ENCODE measurements around the gene GNG4.

GNG4 gene

DNA sequence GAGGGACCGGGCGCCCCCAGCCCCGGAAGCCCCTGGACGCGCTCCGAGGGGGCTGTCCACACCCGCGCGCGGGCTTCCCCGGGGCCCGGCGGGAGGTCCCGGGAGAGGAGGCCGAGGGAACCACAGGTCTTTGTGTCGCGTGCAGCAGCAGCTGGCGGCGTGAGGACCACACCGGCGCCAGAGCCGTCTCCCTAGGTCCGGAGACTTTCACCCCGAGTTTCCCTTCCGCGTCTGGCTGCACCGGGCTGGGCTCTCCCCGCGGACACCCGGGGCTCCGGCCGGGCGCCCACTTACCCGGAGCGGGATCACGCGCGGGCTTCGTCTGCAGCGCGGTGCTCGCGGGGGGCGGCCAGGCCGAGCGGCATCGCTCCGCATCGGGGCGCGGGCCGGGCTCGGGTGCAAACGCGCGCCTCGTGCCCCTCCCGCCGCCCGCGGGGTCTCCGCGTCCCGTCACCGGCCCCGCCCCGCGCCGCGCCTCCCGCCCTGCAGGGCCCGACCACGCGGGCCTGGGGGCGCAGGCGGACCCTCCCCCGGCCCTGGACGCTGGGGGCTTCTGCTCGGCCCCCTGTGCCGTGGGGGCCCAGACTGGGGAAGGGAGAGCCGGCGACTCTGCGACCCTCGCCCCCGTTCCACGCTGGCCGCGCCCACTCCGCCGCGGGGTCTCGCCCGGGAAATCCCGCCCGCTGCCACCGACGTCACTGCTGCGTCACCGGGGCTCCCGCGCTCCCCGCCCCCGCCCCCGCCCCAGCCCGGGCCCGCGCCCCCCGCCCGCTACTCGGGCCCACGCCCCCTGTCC lies at the start of gene GNG4:
Gene GNG4, minus strand, starts transcription at position 417 of the 796 bp plus-strand sequence. CDS start 65,946 bp downstream, outside the sequence.
- no peak within 1 kb of the TSS for H3K9ac ChIP-seq (ENCODE audit: low read depth, low read length)
- H3K9me3 ChIP-seq (ENCODE audit: control insufficient read depth, insufficient read depth, low read length), result no peaks in the 10 kb centered on the region
- H3K4me3 ChIP-seq (ENCODE audit: low read depth, low read length), result peak within 1 kb of the TSS; percentile 46
- no peaks in the 10 kb centered on the region for H3K36me3 ChIP-seq (ENCODE audit: control insufficient read depth, insufficient read depth, low read length)
- no peaks in the 10 kb centered on the region for H3K27me3 ChIP-seq (ENCODE audit: control insufficient read depth, insufficient read depth, low read length)
- H3K4me1 ChIP-seq (ENCODE audit: control insufficient read depth, insufficient read depth, low read length), result peaks cover 3% of the 10 kb centered on the region

DNA sequence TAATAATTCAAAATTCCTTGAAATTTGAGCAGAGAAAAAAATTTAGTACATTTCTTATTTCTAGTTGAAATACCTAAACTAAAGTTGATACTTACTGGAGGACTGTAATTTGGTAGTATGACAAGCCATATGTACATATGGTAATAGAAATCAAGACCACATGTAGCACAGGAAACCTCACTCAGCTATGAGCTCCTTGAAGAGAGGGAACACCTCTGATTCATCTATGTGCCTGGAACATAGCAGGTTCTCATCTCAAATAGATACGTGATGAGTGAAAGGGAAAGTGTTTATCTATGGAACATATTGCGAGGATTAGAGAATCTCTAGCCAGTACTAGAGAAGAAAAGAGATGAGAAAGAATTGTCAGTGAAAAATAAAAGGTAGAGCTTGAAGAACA lies 47.9 kb upstream of the GNG4 start:
- no peak overlapping the region for H3K9ac ChIP-seq (ENCODE audit: low read depth, low read length)
- H3K27me3 ChIP-seq (ENCODE audit: control insufficient read depth, insufficient read depth, low read length), result no peaks in the 10 kb centered on the region
- H3K9me3 ChIP-seq (ENCODE audit: control insufficient read depth, insufficient read depth, low read length), result no peaks in the 10 kb centered on the region
- H3K36me3 ChIP-seq (ENCODE audit: control insufficient read depth, insufficient read depth, low read length), result no peaks in the 10 kb centered on the region
- no peaks in the 10 kb centered on the region for H3K4me1 ChIP-seq (ENCODE audit: control insufficient read depth, insufficient read depth, low read length)
- no peak overlapping the region for H3K4me3 ChIP-seq (ENCODE audit: low read depth, low read length)

DNA sequence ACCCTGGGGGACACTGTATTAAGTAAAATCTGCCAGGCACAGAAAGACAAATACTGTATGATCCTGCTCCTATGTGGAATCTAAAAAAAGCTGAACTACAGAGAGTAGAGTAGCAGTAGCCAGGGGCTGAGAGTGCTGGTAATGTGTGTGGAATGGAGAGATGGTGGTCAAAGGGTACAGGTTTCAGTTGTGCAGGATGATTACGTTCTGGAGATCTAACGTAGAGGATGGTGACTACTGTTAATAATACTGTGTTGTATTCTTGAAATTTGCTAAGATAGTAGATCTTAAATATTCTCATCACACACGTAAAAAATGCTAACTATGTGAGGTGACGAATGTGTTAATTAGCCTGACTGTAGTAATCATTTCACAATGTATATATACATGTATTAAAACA lies 39.8 kb upstream of the GNG4 start:
- no peaks in the 10 kb centered on the region for H3K36me3 ChIP-seq (ENCODE audit: control insufficient read depth, insufficient read depth, low read length)
- H3K4me1 ChIP-seq (ENCODE audit: control insufficient read depth, insufficient read depth, low read length), result no peaks in the 10 kb centered on the region
- H3K4me3 ChIP-seq (ENCODE audit: low read depth, low read length), result no peak overlapping the region
- no peaks in the 10 kb centered on the region for H3K27me3 ChIP-seq (ENCODE audit: control insufficient read depth, insufficient read depth, low read length)
- no peaks in the 10 kb centered on the region for H3K9me3 ChIP-seq (ENCODE audit: control insufficient read depth, insufficient read depth, low read length)
- H3K9ac ChIP-seq (ENCODE audit: low read depth, low read length), result no peak overlapping the region

DNA sequence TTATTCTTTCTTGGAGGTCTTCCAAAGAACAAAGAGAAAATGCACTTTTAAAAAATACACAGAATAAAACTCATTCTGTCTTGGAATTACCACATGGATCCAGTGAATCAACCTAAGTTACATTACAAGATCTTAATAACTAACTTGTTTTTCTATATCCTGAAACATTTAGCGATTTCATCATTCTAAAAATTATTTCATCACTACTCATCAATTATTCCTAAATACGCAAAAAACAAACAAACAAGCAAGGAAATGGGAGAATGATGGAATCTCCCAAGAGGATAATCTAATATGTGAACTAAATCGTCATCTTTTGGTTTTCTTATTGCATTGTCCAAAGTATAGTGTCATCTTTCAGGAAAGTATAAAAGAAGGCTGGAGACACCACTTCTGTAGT lies 38.5 kb upstream of the GNG4 start:
- Histone ChIP-seq H3K36me3 (ENCODE audit: control insufficient read depth, insufficient read depth, low read length) (no peaks in the 10 kb centered on the region), H3K9ac (ENCODE audit: low read depth, low read length) (no peak overlapping the region), H3K4me1 (ENCODE audit: control insufficient read depth, insufficient read depth, low read length) (no peaks in the 10 kb centered on the region), H3K27me3 (ENCODE audit: control insufficient read depth, insufficient read depth, low read length) (no peaks in the 10 kb centered on the region), H3K9me3 (ENCODE audit: control insufficient read depth, insufficient read depth, low read length) (no peaks in the 10 kb centered on the region), H3K4me3 (ENCODE audit: low read depth, low read length) (no peak overlapping the region)

DNA sequence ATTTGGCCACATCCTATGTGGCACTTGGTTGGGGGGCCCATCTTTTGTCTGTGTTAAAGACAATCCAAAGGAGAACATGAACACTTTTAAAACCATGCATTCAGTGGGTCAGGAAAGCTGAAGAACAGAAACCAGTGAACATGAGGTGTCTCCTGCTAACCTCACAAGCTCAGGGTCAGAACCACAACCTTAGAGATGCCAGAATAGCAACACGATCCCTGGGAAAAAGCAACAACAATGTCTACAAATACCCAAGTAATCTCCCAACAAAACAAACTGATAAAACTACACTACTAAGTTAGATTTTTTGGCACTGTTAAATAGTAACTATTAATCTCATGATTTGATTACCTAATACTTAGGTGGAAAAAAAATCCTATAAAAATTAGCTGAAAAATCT lies 34.1 kb upstream of the GNG4 start:
- no peak overlapping the region for H3K4me3 ChIP-seq (ENCODE audit: low read depth, low read length)
- H3K9ac ChIP-seq (ENCODE audit: low read depth, low read length), result no peak overlapping the region
- no peaks in the 10 kb centered on the region for H3K9me3 ChIP-seq (ENCODE audit: control insufficient read depth, insufficient read depth, low read length)
- peaks cover 2% of the 10 kb centered on the region for H3K4me1 ChIP-seq (ENCODE audit: control insufficient read depth, insufficient read depth, low read length)
- no peaks in the 10 kb centered on the region for H3K27me3 ChIP-seq (ENCODE audit: control insufficient read depth, insufficient read depth, low read length)
- H3K36me3 ChIP-seq (ENCODE audit: control insufficient read depth, insufficient read depth, low read length), result no peaks in the 10 kb centered on the region

DNA sequence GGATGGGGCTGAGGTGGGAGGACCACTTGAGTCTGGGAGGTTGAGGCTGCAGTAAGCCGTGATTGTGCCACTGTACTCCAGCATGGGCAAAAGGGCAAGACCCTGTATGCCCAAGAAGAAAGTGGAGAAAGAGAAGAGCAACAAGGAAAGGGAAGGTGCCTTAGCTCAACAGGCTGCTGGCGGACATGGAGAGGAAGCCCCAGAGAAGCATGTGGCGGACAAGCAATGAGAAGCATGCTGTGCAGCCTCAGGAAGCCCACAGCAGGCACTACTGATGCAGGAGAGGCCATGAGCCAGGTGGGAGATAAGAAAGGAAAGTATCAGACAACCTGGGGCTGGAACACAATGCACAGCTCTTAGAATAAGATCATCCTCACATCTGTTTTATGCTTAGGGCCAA lies 32.6 kb upstream of the GNG4 start:
- H3K4me3 ChIP-seq (ENCODE audit: low read depth, low read length), result no peak overlapping the region
- no peaks in the 10 kb centered on the region for H3K27me3 ChIP-seq (ENCODE audit: control insufficient read depth, insufficient read depth, low read length)
- no peaks in the 10 kb centered on the region for H3K9me3 ChIP-seq (ENCODE audit: control insufficient read depth, insufficient read depth, low read length)
- H3K36me3 ChIP-seq (ENCODE audit: control insufficient read depth, insufficient read depth, low read length), result no peaks in the 10 kb centered on the region
- no peak overlapping the region for H3K9ac ChIP-seq (ENCODE audit: low read depth, low read length)
- H3K4me1 ChIP-seq (ENCODE audit: control insufficient read depth, insufficient read depth, low read length), result peaks cover 2% of the 10 kb centered on the region

DNA sequence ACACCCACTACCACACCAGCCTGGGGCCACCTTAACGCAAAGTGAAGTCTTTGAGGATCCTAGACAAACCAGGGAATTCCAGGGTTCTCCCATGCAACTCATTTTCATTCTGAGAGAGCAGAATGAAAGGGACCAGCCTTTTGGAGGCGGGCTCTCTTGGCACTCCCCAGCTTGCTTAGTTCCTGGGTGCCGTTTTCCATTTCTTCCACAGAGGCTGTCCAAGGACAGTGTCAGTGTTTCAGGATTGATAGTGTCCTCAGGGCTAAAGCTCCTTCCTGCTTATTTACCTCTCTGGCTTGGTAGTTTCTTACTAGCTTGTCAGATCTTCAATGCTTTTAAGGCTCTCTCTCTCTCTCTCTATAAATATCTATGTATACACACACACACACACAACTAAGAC lies 30.1 kb upstream of the GNG4 start:
- Histone ChIP-seq H3K36me3 (ENCODE audit: control insufficient read depth, insufficient read depth, low read length) (no peaks in the 10 kb centered on the region), H3K9me3 (ENCODE audit: control insufficient read depth, insufficient read depth, low read length) (no peaks in the 10 kb centered on the region), H3K4me1 (ENCODE audit: control insufficient read depth, insufficient read depth, low read length) (peaks cover 2% of the 10 kb centered on the region), H3K4me3 (ENCODE audit: low read depth, low read length) (no peak overlapping the region), H3K9ac (ENCODE audit: low read depth, low read length) (no peak overlapping the region), H3K27me3 (ENCODE audit: control insufficient read depth, insufficient read depth, low read length) (no peaks in the 10 kb centered on the region)

DNA sequence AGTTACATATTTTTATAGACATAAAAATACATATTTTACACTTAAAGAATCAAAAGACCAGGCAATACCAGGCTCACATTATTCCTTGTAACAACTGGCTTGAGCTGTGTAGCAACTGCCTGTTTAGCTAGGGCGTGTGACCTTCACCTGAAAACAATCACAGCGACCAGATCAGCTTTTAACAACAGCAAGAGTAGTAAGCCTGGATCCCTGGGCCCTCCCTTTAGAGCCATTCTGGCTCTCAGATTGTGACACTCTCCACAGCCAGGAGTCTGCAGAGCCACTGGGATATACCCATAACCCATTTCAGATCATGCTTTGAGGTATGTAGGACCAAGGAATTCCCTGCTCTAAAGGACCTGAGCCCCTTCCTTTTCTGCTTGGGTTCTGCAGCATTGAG lies 29.4 kb upstream of the GNG4 start:
- Histone ChIP-seq H3K36me3 (ENCODE audit: control insufficient read depth, insufficient read depth, low read length) (no peaks in the 10 kb centered on the region), H3K27me3 (ENCODE audit: control insufficient read depth, insufficient read depth, low read length) (no peaks in the 10 kb centered on the region), H3K4me3 (ENCODE audit: low read depth, low read length) (no peak overlapping the region), H3K9ac (ENCODE audit: low read depth, low read length) (no peak overlapping the region), H3K9me3 (ENCODE audit: control insufficient read depth, insufficient read depth, low read length) (no peaks in the 10 kb centered on the region), H3K4me1 (ENCODE audit: control insufficient read depth, insufficient read depth, low read length) (peaks cover 2% of the 10 kb centered on the region)

DNA sequence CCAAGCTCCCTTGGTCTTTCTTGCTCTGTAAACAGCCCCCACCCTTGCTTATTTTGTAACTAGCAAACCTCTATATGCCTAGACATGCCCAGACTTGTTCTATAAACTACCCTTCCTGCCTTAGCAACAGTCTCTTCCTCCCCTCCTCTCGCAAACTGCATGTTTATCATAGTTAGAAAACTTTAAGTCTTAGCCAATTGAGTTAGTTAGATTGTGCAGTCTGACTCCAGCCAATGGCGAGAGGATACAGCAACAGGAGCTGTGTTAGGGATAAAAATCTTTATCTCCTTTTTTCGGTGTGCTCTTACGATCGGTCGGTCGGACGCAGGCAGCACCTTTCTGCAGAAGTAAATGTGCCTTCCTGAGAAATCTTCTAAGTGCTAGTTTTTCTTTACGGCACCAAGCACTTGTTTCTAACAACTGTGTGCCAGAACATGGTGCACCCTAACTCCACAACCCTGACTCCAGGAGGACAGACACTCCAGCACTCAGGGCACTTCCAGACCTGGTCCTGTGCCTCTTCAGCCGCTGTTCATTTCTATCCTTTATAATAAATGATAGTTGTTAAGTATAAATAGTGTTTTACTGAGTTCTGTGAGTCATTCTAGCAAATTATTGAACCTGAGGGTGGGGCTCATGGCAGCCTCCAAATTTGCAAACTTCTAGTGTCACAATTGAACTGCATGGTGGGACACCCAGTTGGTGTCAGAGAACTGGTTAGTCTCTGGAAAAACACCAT lies 25.7 kb upstream of the GNG4 start:
- H3K9ac ChIP-seq (ENCODE audit: low read depth, low read length), result no peak overlapping the region
- H3K36me3 ChIP-seq (ENCODE audit: control insufficient read depth, insufficient read depth, low read length), result no peaks in the 10 kb centered on the region
- no peak overlapping the region for H3K4me3 ChIP-seq (ENCODE audit: low read depth, low read length)
- no peaks in the 10 kb centered on the region for H3K27me3 ChIP-seq (ENCODE audit: control insufficient read depth, insufficient read depth, low read length)
- peaks cover 5% of the 10 kb centered on the region for H3K9me3 ChIP-seq (ENCODE audit: control insufficient read depth, insufficient read depth, low read length)
- peaks cover 2% of the 10 kb centered on the region for H3K4me1 ChIP-seq (ENCODE audit: control insufficient read depth, insufficient read depth, low read length)

DNA sequence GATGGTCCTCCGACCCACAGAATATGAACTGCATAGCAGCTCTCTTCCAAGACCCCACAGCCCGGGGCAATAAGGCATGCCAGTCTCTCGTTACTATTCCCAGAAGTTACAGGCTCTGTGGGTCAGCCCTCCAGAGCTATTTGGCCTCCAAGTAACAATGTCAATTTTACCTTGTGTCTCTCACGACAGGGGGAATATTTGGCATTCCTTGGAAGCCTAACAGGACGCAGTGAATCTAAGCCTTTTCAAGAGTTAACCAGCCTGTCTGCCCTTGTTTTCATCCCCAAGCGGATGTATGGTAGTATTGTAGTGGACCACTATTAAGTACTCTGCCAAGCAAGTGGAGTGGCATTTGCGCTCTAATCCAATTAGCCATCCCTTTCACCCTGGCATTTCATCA lies 24.4 kb upstream of the GNG4 start:
- Histone ChIP-seq H3K36me3 (ENCODE audit: control insufficient read depth, insufficient read depth, low read length) (no peaks in the 10 kb centered on the region), H3K9ac (ENCODE audit: low read depth, low read length) (no peak overlapping the region), H3K27me3 (ENCODE audit: control insufficient read depth, insufficient read depth, low read length) (no peaks in the 10 kb centered on the region), H3K4me1 (ENCODE audit: control insufficient read depth, insufficient read depth, low read length) (peaks cover under 1% of the 10 kb centered on the region), H3K9me3 (ENCODE audit: control insufficient read depth, insufficient read depth, low read length) (peaks cover 5% of the 10 kb centered on the region), H3K4me3 (ENCODE audit: low read depth, low read length) (no peak overlapping the region)

DNA sequence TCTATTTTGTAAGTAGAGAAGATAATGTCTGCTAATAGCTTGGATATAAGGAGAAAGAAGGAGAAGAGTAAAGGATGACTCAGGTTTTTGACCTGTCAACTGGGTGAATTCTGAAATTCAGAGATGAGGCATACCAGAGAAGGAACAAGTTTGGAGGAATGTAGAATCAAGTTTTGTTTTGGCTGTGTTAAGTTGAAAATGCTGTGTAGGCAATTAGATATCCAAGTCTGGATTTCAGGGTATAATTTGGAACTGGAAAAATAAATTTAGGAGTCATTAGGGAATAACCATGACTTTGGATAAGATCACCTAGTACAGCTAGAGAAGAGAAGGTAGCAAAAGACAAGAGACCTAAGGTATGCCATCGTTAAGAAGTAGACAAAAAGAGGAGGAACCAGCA lies 22.4 kb upstream of the GNG4 start:
- no peaks in the 10 kb centered on the region for H3K4me1 ChIP-seq (ENCODE audit: control insufficient read depth, insufficient read depth, low read length)
- peaks cover 5% of the 10 kb centered on the region for H3K9me3 ChIP-seq (ENCODE audit: control insufficient read depth, insufficient read depth, low read length)
- no peaks in the 10 kb centered on the region for H3K36me3 ChIP-seq (ENCODE audit: control insufficient read depth, insufficient read depth, low read length)
- H3K9ac ChIP-seq (ENCODE audit: low read depth, low read length), result no peak overlapping the region
- no peaks in the 10 kb centered on the region for H3K27me3 ChIP-seq (ENCODE audit: control insufficient read depth, insufficient read depth, low read length)
- H3K4me3 ChIP-seq (ENCODE audit: low read depth, low read length), result no peak overlapping the region

DNA sequence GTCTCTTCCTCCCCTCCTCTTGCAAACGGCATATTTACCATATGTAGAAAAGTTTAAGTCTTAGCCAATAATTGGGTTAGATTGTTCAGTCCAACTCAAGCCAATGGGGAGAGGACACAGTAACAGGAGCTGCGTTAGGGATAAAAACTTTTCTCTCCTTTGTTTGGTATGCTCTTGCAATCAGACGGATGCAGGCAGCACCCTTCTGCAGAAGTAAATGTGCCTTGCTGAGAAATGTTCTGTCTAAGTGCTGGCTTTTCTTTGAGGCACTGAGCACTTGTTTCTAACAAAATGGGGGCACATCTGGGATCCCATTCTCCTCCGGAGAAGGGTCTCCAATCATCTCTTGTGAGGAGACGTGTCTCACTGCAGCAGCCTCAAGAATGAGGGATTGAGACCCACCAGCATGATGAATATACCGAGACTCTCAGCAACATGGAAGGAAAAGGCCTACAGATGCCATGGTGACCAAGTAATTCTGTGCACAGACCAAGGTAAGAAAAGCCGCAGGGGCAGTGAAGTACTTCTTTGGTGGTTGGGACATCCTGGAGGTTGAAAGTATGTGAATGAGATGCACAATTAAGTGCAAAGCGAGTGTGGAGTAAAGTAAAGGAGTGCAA lies 20.7 kb upstream of the GNG4 start:
- no peak overlapping the region for H3K4me3 ChIP-seq (ENCODE audit: low read depth, low read length)
- peaks cover 5% of the 10 kb centered on the region for H3K9me3 ChIP-seq (ENCODE audit: control insufficient read depth, insufficient read depth, low read length)
- no peaks in the 10 kb centered on the region for H3K27me3 ChIP-seq (ENCODE audit: control insufficient read depth, insufficient read depth, low read length)
- no peak overlapping the region for H3K9ac ChIP-seq (ENCODE audit: low read depth, low read length)
- no peaks in the 10 kb centered on the region for H3K4me1 ChIP-seq (ENCODE audit: control insufficient read depth, insufficient read depth, low read length)
- H3K36me3 ChIP-seq (ENCODE audit: control insufficient read depth, insufficient read depth, low read length), result no peaks in the 10 kb centered on the region

Data from iPS-15b (cell line).